Measurements from ENCODE around the gene PRMT7.
"Not testable (repeated sequence)": the region's sequence is repeated elsewhere in the genome, so short reads cannot be mapped to it uniquely, and the experiment has no call there.

The PRMT7 gene

GRCh38 chr16:68283801-68284598 lies 26.8 kb upstream of the PRMT7 start:
- ATAC-seq = peak; percentile 44
- no peak for DNase-seq

- no peak for DNase-seq
- ATAC-seq = no peak
These were observed 26.0 kb upstream of the PRMT7 start for GRCh38 chr16:68284847-68285246.

GRCh38 chr16:68285683-68286082 lies 25.1 kb upstream of the PRMT7 start:
- ATAC-seq = no peak
- DNase-seq = no peak

GRCh38 chr16:68286153-68287074 lies 24.4 kb upstream of the PRMT7 start:
- no peak for DNase-seq
- ATAC-seq = no peak

GRCh38 chr16:68287276-68288251 lies 23.3 kb upstream of the PRMT7 start:
- ATAC-seq (peak; percentile 48), DNase-seq (peak; percentile 54)

GRCh38 chr16:68288252-68288650 lies 22.6 kb upstream of the PRMT7 start:
- no peak for ATAC-seq
- DNase-seq = no peak

GRCh38 chr16:68288796-68289195 lies 22.0 kb upstream of the PRMT7 start:
- DNase-seq, ATAC-seq: not testable (repeated sequence)

GRCh38 chr16:68289202-68289601 lies 21.6 kb upstream of the PRMT7 start:
- ATAC-seq = no peak
- DNase-seq = no peak

GRCh38 chr16:68289621-68290329 lies 21.0 kb upstream of the PRMT7 start:
- ATAC-seq (peak; percentile 88), DNase-seq (peak; percentile 77)

- DNase-seq = no peak
- ATAC-seq = no peak
These were observed 20.4 kb upstream of the PRMT7 start for GRCh38 chr16:68290450-68290849.

GRCh38 chr16:68291227-68291626 lies 19.6 kb upstream of the PRMT7 start:
- DNase-seq = no peak
- peak; percentile 38 for ATAC-seq

GRCh38 chr16:68292425-68292824 lies 18.4 kb upstream of the PRMT7 start:
- DNase-seq (no peak), ATAC-seq (no peak)

- ATAC-seq = no peak
- no peak for DNase-seq
These were observed 14.5 kb upstream of the PRMT7 start for GRCh38 chr16:68296291-68296690.

GRCh38 chr16:68296693-68297092 lies 14.1 kb upstream of the PRMT7 start:
- ATAC-seq (no peak), DNase-seq (no peak)

- ATAC-seq = no peak
- DNase-seq = no peak
These were observed 12.9 kb upstream of the PRMT7 start for GRCh38 chr16:68297908-68298307.

- ATAC-seq = no peak
- DNase-seq = no peak
These were observed 12.5 kb upstream of the PRMT7 start for GRCh38 chr16:68298312-68298711.

GRCh38 chr16:68298907-68299561 lies 11.8 kb upstream of the PRMT7 start:
- no peak for ATAC-seq

GRCh38 chr16:68299571-68300453 lies 11.0 kb upstream of the PRMT7 start:
- no peak for ATAC-seq
- DNase-seq = no peak

More at GRCh38 chr16:68298907-68299561, 11.8 kb upstream of the PRMT7 start:
- DNase-seq = no peak

- no peak for DNase-seq
- ATAC-seq = no peak
These were observed 9.9 kb upstream of the PRMT7 start for GRCh38 chr16:68300734-68301459.
